GM12874 (cell line): ENCODE measurements around the gene TSHZ2.

ENCODE experiments used
- CTCF ChIP-seq: IDR thresholded peaks from 2 replicates; pipeline ENCODE4 v1.5.1; 2011; ENCODE audit warnings: low read depth, mild to moderate bottlenecking, control low read depth, low read length, moderate library complexity; ENCODE audit not compliant: insufficient read depth

TSHZ2 gene

GRCh38 chr20:53376021-53376420, 403.9 kb downstream of the TSHZ2 start:
- no peak for TF ChIP-seq CTCF

GRCh38 chr20:53379014-53379832, 407.1 kb downstream of the TSHZ2 start:
- no peak for TF ChIP-seq CTCF

- TF ChIP-seq CTCF = no peak
Measured at GRCh38 chr20:53379833-53380120, 407.6 kb downstream of the TSHZ2 start.

GRCh38 chr20:53381568-53382262, 409.6 kb downstream of the TSHZ2 start:
- TF ChIP-seq CTCF = 0 out of 2 replicates have a peak, but pooled peaks have one; percentile 0

- TF ChIP-seq CTCF = no peak
Measured at GRCh38 chr20:53382263-53382844, 410.2 kb downstream of the TSHZ2 start.

GRCh38 chr20:53383916-53384315, 411.8 kb downstream of the TSHZ2 start:
- no peak for TF ChIP-seq CTCF

GRCh38 chr20:53384392-53384791, 412.2 kb downstream of the TSHZ2 start:
- TF ChIP-seq CTCF = no peak
